ENCODE data around the gene C1orf232. TPM values are rescaled to one million over a fixed set of nuclear protein-coding genes. Genes with fewer than 3 reads are reported as not detected.

Gene C1orf232
- total RNA-seq, 2 experiments from 2014 or later, result not detected

DNA sequence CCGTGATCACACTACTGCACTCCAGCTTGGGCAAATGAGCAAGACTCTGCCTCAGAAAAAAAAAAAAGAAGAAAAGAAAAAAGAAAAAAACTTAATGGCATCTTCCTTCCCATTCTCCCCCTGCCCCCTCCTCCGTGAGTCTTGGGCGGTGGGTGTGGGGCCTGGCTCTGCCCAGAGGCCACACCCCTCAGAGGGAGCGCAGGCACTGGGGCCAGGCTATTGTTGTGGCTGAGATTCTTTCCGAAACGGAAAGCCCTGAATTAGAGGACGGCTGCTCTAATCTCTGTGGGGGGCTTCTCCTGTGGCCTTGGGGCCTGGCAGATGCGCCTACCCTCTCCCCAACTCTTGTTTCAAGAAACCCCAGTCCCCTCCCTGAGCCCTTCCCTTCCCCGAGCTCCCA is 14.0 kb downstream of the C1orf232 start:
- Histone ChIP-seq H3K9me2 (ENCODE audit: insufficient read depth, low read length) (no peaks in the 10 kb centered on the region), H3K79me2 (ENCODE audit: insufficient read depth, low read depth, low read length) (no peaks in the 10 kb centered on the region), H3K4me3 (ENCODE audit: low read depth, low read length, poor library complexity, severe bottlenecking) (no peak overlapping the region), H3K9me3 (ENCODE audit: low read length) (no peaks in the 10 kb centered on the region), H3K4me1 (ENCODE audit: insufficient read depth, low read length, poor library complexity, severe bottlenecking) (peaks cover 11% of the 10 kb centered on the region), H3K27ac (ENCODE audit: low read depth, low read length, poor library complexity, severe bottlenecking) (no peak overlapping the region), H4K20me1 (ENCODE audit: insufficient read depth, low read length) (no peaks in the 10 kb centered on the region), H2AFZ (ENCODE audit: low read length) (no peak overlapping the region), H3K4me2 (ENCODE audit: low read length) (no peak overlapping the region), H3K36me3 (ENCODE audit: insufficient read depth, low read length) (no peaks in the 10 kb centered on the region)
- ChIA-PET POLR2A (no interaction called here), CTCF (ENCODE audit: unreplicated experiment) (no interaction called here)
- DNase-seq (ENCODE audit: low spot score), result no peak
- intact Hi-C loops (cut with micrococcal nuclease; ENCODE audit: unreplicated experiment), result no loop called here
- TF ChIP-seq EZH2phosphoT487 (IDR thresholded peaks at IDR 0.05; ENCODE audit: borderline replicate concordance, low read depth, low read length), result no peak
- TF ChIP-seq, protein P1, sequence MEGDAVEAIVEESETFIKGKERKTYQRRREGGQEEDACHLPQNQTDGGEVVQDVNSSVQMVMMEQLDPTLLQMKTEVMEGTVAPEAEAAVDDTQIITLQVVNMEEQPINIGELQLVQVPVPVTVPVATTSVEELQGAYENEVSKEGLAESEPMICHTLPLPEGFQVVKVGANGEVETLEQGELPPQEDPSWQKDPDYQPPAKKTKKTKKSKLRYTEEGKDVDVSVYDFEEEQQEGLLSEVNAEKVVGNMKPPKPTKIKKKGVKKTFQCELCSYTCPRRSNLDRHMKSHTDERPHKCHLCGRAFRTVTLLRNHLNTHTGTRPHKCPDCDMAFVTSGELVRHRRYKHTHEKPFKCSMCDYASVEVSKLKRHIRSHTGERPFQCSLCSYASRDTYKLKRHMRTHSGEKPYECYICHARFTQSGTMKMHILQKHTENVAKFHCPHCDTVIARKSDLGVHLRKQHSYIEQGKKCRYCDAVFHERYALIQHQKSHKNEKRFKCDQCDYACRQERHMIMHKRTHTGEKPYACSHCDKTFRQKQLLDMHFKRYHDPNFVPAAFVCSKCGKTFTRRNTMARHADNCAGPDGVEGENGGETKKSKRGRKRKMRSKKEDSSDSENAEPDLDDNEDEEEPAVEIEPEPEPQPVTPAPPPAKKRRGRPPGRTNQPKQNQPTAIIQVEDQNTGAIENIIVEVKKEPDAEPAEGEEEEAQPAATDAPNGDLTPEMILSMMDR (conservative IDR thresholded peaks at IDR 0.05; ENCODE audit: low read length), result no peak
- no TSS peak for BruUV-seq (replicated peaks)

DNA sequence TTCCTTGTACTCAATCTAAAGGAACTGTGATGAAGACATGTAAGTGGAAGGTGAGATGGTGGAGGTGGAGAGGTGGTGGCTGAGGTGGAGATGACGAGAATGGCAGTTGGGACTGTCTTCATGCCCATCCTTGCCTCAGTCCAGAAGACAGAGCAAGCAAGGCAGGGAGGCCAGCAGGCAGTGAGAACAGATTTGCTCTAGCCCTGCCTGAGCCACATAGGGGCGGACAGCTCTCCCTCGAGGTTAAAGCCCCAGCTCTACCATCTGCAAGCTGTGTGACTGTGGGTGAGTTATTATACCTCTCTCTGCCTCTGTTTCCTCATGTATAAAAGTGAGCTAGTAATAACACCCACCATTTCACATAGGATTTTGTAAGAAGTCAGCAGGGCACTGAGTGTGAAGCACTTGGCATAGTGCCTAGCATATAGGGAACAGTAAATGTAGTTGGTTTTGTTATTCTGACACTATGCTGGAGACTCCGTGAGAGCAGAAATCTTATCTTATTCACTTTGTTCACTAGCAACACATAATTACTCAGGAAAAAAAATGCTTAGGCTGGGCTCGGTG is 14.7 kb downstream of the C1orf232 start:
- Histone ChIP-seq H3K4me3 (ENCODE audit: low read depth, low read length, poor library complexity, severe bottlenecking) (no peak overlapping the region), H3K79me2 (ENCODE audit: insufficient read depth, low read depth, low read length) (no peaks in the 10 kb centered on the region), H3K27ac (ENCODE audit: low read depth, low read length, poor library complexity, severe bottlenecking) (no peak overlapping the region), H3K4me2 (ENCODE audit: low read length) (no peak overlapping the region), H4K20me1 (ENCODE audit: insufficient read depth, low read length) (no peaks in the 10 kb centered on the region), H3K9me3 (ENCODE audit: low read length) (no peaks in the 10 kb centered on the region), H3K4me1 (ENCODE audit: insufficient read depth, low read length, poor library complexity, severe bottlenecking) (peaks cover 11% of the 10 kb centered on the region), H2AFZ (ENCODE audit: low read length) (no peak overlapping the region), H3K36me3 (ENCODE audit: insufficient read depth, low read length) (no peaks in the 10 kb centered on the region), H3K9me2 (ENCODE audit: insufficient read depth, low read length) (no peaks in the 10 kb centered on the region)
- POLR2A ChIA-PET, result no interaction called here
- DNase-seq (ENCODE audit: low spot score), result no peak
- intact Hi-C loops (cut with micrococcal nuclease; ENCODE audit: unreplicated experiment), result no loop called here
- no peak for TF ChIP-seq EZH2phosphoT487 (IDR thresholded peaks at IDR 0.05; ENCODE audit: borderline replicate concordance, low read depth, low read length)
- CTCF ChIA-PET (ENCODE audit: unreplicated experiment), result no interaction called here
- BruUV-seq (replicated peaks), result no TSS peak

DNA sequence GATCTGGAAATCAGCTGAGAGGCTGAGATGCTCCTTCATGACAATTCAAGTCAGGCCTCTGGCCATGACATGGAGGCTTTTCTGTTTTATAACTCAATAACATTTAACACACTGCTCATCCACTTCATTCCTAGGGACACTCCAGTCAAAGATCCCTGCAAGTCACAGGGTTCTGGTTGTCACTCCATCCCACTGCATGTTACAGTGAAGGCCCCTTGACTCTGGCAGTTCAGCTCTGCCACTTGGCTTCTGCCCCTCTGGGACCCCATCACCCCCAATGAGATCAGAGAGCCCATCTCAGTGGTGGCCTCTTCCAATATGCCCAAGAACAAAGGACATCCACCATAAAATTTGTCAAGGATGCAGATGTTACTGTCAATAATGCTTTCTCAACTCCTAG is 19.9 kb downstream of the C1orf232 start:
- no peak for TF ChIP-seq EZH2phosphoT487 (IDR thresholded peaks at IDR 0.05; ENCODE audit: borderline replicate concordance, low read depth, low read length)
- TF ChIP-seq, protein P1 (conservative IDR thresholded peaks at IDR 0.05; ENCODE audit: low read length), result no peak
- Histone ChIP-seq H3K27ac (ENCODE audit: low read depth, low read length, poor library complexity, severe bottlenecking) (no peak overlapping the region), H3K79me2 (ENCODE audit: insufficient read depth, low read depth, low read length) (no peaks in the 10 kb centered on the region), H3K4me3 (ENCODE audit: low read depth, low read length, poor library complexity, severe bottlenecking) (no peak overlapping the region), H3K36me3 (ENCODE audit: insufficient read depth, low read length) (no peaks in the 10 kb centered on the region), H2AFZ (ENCODE audit: low read length) (no peak overlapping the region), H3K4me1 (ENCODE audit: insufficient read depth, low read length, poor library complexity, severe bottlenecking) (no peaks in the 10 kb centered on the region), H3K9me2 (ENCODE audit: insufficient read depth, low read length) (no peaks in the 10 kb centered on the region), H3K4me2 (ENCODE audit: low read length) (no peak overlapping the region), H3K9me3 (ENCODE audit: low read length) (no peaks in the 10 kb centered on the region), H4K20me1 (ENCODE audit: insufficient read depth, low read length) (no peaks in the 10 kb centered on the region; the same call in 1 of the 2 replicates)
- ChIA-PET POLR2A (no interaction called here), CTCF (ENCODE audit: unreplicated experiment) (no interaction called here)
- intact Hi-C loops (cut with micrococcal nuclease; ENCODE audit: unreplicated experiment), result no loop called here
- DNase-seq (ENCODE audit: low spot score), result no peak
- BruUV-seq (replicated peaks), result no TSS peak

Data from OCI-LY7 (cell line).